SIG-M5 (cell line): Measurements from ENCODE around the gene ZNF773.
"Not testable (repeated sequence)": the region's sequence is repeated elsewhere in the genome, so short reads cannot be mapped to it uniquely, and the experiment has no call there.

Experiments
- DNase-seq: peaks from one replicate; lab custom pipeline; 2025; lab: John Stamatoyannopoulos, UW

Gene ZNF773

DNA sequence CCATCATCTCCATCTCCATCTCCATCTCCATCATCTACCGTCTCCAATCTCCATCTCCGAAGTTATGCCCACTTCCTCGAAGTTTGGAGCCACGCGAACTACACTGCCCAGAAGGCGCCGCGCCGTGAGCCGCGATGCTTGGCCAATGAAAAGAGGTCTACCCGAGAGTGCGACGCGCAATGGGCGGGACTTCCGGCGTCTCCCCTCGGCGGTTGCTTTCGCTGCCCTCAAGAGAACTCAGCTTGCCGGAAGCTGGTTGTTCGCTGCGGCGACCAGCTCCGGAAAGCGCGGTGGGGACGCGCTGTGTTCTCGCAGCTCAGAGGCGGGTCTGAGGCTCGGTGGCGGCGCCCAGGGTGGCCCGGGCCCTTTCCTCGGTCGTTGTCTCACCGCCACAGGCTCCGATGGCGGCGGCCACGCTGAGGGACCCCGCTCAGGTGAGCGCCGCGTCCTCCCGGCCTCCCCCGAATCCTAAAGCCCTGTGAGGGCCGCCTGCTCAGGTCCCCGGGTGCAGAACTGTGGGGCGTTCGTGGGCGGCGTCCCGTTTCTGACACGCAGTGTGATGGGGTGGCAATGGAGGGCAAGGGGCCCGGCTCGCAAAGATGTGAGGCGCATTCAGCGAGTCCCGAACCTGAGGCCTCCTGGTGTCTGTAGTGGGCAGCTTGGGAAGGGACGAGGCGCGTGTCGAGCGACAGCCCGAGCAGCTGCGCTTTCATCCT, at the start of gene ZNF773:
Gene ZNF773 (plus strand): TSS at position 259 of the 716 bp plus-strand sequence. CDS start 143 bp downstream, at position 402.
- DNase-seq: peak; percentile 70

DNA sequence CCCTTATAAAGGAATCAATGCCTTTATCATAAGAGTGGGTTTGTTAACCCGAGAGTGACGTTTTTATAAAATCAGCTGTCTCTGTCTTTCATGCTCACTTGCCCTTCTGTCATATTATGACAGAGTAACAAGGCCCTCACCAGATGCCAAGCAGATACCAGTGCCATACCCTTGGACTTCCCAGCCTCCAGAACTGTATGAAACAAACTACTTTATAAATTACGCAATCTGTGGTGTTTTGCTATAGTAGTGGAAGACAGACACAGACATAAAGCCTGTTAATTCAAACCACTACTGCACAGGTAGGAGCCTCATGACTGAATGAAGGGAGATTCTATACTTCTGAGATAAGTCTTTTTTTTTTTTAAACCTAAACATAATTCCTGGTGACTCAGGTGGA, 47.4 kb upstream of the ZNF773 start:
- no peak for DNase-seq

- no peak for DNase-seq
These were observed 33.9 kb upstream of the ZNF773 start for GRCh38 chr19:57465680-57466381.

DNA sequence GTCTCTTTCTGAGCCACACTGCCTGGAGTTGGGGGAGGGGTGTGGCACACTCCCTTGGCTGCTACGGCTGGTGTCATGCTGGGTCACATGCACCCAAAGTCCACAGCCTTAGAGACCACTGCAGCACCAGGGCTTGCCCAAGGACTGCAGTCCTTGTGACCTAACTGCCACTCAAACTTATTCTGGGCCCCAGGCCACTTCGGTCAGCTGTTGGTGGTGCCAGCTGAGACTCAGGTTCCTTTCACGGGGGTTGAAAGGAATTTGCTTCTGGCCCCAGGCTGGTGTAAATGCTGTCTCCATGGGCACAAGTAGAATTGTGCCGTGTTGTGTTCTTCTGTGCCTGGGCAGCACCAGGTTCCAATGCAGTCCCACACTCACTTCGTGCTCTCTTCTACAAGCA, 33.2 kb upstream of the ZNF773 start:
- no peak for DNase-seq

DNA sequence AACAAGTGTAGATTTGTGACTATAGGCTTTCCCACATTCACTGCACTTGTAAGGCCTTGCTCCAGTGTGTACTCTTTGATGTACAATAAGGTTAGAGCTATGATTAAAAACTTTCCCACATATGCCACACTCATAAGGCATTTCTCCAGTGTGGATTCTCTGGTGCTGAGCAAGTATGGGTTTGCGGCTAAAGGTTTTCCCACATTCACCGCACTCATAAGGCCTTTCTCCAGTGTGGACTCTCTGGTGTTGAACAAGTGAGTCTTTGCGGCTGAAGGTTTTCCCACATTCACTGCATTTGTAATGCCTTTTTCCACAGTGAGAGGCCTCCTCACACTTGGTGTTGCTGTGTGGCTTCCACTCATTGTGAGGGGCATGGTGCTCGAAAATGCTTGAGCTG, 26.1 kb upstream of the ZNF773 start:
- DNase-seq: no peak

DNA sequence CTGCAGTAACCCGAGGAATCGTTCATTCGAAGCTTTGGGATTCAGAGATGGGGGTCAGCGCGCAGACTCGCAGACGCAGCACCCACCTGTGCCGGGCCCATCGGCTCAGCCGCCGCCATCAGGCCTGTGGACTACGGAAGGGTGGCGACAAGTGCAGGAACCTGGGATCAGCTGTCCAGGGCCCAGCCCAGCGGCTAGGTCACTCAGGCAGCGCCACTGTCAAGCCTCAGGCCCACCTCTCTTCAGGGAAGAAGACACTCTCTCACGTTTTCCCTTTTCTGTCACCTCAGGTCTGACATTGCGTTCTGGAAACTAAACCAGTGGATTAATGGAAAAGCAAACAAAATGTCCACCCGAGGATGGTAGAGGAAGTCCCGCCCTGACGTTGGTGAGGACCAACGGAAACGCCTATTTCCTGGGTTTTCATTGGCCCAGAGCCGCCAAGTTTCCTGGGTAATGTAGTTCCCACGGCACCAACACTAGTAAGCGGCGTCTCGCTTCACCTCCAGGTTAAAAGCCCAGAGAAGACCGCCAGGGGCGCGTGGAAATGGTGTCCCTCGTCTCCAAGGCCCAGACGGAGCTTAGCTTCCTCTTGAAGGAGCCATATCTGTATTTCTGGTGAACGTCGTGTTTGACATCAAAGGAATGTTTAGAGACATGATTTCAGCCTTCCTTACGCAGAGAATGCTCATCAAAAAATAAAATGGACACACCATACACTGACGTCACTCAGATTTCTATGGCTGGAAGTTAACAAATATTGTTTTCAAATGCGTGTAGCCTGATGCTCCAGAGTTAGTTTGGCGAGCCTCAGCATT, 22.3 kb upstream of the ZNF773 start, which contains the start of gene ZNF772:
Gene ZNF772 (minus strand): TSS at position 376 of the 818 bp plus-strand sequence. CDS start 257 bp downstream, at position 119.
- DNase-seq: no peak

GRCh38 chr19:57487477-57488298, 12.1 kb upstream of the ZNF773 start, which contains the start of gene ZNF419:
Gene ZNF419, plus strand, starts transcription at chr19:57487750. Its CDS starts 201 bp downstream, at chr19:57487951.
- DNase-seq: not testable (repeated sequence)

GRCh38 chr19:57488299-57488644, 11.5 kb upstream of the ZNF773 start:
- DNase-seq: not testable (repeated sequence)

GRCh38 chr19:57499332-57499679, 432 bp upstream of the ZNF773 start:
- not testable (repeated sequence) for DNase-seq

DNA sequence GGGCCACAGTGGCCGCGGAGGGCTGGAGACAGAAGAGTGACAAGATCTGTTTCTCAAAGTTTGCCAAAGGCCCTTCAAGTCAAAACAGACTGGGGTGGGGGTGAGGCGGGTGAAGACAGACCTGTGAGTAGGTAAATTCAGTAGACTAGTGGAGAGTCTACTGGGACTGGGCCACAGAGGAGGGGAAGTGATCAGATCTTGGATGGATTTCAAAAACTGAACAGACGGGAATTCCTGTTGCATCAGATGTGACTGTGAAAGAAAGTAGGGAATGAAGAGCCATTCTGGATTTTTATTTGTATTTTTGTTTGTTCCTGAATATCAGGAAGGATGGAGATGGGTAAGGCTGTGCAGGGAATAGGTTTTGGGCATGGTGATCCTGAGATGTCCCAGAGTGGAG, 662 bp downstream of the ZNF773 start:
- DNase-seq: not testable (repeated sequence)

DNA sequence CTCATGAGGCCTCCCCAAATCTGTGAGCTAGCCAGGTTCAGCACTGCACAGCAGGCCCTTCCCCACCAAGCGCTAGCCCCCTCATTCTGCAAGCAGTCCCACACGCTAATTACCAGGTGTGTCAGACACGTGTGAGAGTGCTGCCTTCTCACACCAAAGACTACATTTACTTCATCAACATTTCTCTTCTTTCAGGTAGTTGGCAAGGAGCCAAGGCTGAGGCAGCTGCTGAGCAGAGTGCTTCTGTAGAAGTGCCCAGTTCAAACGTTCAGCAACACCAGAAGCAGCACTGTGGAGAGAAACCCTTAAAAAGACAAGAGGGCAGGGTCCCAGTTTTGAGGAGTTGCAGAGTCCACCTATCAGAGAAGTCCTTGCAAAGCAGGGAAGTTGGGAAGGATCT, 6.4 kb downstream of the ZNF773 start:
- DNase-seq: no peak

GRCh38 chr19:57511484-57511883, 11.7 kb downstream of the ZNF773 start:
- DNase-seq: no peak

DNA sequence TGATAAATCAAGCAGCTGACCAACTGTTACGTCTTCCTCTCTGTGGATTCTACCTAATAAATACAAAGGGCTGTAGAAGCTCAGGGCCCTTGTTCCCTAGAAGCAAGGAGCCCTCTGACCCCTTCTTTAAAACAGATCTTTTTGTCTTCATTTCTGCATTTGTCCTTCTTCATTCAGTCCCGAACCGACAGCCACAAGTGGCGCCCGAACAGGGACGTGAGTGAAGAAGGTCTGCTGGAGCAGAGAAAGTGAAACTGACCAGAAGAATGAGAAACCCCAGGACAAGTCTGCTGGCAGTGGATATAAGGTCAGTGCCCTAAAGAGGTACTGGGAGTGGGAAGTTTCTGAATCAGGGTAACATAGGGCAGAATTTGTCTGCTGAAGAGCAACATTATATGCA, 13.1 kb downstream of the ZNF773 start:
- no peak for DNase-seq

GRCh38 chr19:57515255-57515654, 15.5 kb downstream of the ZNF773 start:
- no peak for DNase-seq

DNA sequence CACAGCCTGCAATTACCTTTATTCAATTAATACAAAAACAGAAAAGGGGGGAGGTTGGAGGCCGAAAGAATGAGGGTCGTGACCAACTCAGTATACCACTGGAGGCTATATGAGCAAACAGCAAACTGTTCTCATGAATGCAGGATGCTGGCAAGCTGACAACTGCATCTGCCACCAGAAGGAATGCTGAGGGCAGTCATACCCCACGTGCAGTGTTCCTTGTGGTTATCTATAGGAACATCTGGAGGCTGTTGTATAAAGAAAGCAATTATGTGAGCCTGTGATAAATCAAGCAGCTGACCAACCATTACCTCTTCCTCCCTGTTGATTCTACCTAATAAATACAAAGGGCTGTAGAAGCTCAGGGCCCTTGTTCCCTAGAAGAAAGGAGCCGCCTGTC, 18.3 kb downstream of the ZNF773 start:
- not testable (repeated sequence) for DNase-seq

- peak; percentile 35 for DNase-seq
These were observed 27.6 kb downstream of the ZNF773 start, which contains the start of gene ZNF549 for GRCh38 chr19:57527136-57527881. Gene ZNF549, plus strand, starts transcription at chr19:57527356. Its CDS starts 218 bp downstream, at chr19:57527574.

DNA sequence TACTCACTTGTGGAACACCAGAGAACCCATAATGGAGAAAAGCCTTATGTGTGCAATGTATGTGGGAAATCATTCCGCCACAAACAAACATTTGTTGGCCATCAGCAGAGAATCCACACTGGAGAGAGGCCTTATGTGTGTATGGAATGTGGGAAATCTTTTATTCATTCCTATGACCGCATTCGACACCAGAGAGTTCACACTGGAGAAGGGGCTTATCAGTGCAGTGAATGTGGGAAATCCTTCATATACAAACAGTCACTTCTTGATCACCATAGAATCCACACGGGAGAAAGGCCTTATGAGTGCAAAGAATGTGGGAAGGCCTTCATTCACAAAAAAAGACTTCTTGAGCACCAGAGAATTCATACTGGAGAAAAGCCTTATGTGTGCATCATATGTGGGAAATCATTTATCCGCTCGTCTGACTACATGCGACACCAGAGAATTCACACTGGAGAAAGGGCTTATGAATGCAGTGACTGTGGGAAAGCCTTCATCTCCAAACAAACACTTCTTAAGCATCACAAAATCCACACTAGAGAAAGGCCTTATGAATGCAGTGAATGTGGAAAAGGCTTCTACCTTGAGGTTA, 38.3 kb downstream of the ZNF773 start:
- DNase-seq: no peak

DNA sequence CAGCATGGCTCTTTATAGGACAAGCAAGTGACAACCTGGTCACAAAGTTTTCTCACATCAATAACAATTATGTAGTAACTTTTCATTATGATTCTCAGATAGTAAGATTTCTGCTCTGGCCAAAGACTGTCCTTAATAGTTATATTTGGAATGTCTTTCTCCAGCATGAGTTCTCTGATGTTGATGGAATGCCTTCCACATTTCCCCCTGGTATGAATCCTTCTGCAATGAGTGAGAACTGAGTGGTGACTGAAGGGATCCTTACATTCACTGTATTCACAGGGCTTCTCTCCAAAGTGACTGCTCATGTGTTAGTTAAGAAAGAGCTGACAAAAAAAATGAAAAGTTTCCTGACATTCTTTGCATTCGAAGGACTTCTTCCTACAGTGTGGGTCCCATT, 46.8 kb downstream of the ZNF773 start:
- DNase-seq: no peak

- no peak for DNase-seq
These were observed 52.7 kb downstream of the ZNF773 start for GRCh38 chr19:57552432-57552831.

GRCh38 chr19:57557659-57558058, 57.9 kb downstream of the ZNF773 start:
- DNase-seq: no peak
